ENCODE data around the gene SMG6. TPM values are rescaled to one million over a fixed set of nuclear protein-coding genes. Genes with fewer than 3 reads are reported as not detected.
A peak's percentile ranks its signal among the peaks of the same experiment; 100 is the strongest.

SMG6 gene
- total RNA-seq, 1 donor from 2014 or later, result 31.6 TPM

DNA sequence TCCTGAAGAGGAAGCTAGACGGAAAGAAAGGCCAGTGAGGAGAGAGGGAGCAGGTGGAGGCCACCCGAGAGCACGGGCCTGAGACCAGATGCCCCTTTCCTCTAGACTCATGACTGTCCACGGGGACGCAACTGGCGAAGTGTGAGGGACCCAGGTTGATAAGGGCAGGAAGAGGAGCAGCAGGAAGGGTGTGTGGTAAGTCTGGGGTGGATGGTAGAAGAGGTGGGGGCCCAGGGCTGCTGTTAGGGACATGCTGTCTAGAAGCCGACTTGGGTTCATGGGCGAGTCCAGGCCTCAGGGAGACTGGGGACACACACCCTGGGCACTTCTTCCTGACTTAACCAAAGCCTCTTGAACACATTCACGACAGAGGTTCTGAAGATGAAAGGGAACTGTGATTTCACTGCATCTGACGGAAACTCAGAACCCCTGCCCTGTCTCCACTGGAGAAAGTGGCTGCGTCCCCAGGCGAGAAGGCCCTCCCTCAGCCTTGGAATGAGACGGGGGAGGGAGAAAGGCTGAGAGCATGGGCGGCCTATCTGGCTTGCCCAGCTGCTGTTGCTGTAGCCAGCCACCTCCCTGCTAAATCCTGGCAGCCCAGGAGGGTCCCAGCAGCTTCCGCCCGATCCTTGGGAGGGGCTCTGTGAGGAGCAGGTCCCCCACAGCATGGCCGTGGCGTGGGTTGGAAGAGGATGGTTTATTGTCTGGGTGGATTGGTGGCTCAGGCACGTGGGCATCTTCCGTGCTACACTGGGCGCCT, 242.7 kb downstream of the SMG6 start:
- peaks cover 47% of the 10 kb centered on the region for H3K36me3 Mint-ChIP-seq (ENCODE audit: low read depth)
- H3K9me3 Mint-ChIP-seq, result no peaks in the 10 kb centered on the region
- peak overlapping the region; percentile 85 for H3K27ac Mint-ChIP-seq
- intact Hi-C loops (cut with micrococcal nuclease), result no loop called here
- no peaks in the 10 kb centered on the region for H3K27me3 Mint-ChIP-seq
- no peak for DNase-seq
- peak overlapping the region; percentile 85 for H3K4me3 Mint-ChIP-seq
- H3K4me1 Mint-ChIP-seq, result peaks cover 40% of the 10 kb centered on the region

DNA sequence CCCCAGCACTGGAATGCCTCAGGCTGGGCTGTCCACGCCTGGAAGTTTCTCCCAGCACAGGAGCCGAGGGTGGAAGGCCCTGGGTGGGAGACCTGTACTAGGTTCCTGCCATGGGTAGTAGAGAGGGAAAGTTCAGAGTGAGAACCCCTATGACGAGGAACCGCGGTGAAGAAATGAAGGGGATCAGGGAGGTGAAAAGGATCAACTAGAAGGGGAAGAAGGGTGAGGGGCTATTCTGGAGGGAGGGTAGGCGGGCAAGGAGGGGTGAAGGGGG, 243.3 kb downstream of the SMG6 start:
- intact Hi-C loops (cut with micrococcal nuclease), result no loop called here
- peak overlapping the region; percentile 85 for H3K4me3 Mint-ChIP-seq
- peaks cover 40% of the 10 kb centered on the region for H3K4me1 Mint-ChIP-seq
- DNase-seq, result no peak
- H3K27ac Mint-ChIP-seq, result peak overlapping the region; percentile 85
- H3K9me3 Mint-ChIP-seq, result no peaks in the 10 kb centered on the region
- no peaks in the 10 kb centered on the region for H3K27me3 Mint-ChIP-seq
- H3K36me3 Mint-ChIP-seq (ENCODE audit: low read depth), result peaks cover 43% of the 10 kb centered on the region

DNA sequence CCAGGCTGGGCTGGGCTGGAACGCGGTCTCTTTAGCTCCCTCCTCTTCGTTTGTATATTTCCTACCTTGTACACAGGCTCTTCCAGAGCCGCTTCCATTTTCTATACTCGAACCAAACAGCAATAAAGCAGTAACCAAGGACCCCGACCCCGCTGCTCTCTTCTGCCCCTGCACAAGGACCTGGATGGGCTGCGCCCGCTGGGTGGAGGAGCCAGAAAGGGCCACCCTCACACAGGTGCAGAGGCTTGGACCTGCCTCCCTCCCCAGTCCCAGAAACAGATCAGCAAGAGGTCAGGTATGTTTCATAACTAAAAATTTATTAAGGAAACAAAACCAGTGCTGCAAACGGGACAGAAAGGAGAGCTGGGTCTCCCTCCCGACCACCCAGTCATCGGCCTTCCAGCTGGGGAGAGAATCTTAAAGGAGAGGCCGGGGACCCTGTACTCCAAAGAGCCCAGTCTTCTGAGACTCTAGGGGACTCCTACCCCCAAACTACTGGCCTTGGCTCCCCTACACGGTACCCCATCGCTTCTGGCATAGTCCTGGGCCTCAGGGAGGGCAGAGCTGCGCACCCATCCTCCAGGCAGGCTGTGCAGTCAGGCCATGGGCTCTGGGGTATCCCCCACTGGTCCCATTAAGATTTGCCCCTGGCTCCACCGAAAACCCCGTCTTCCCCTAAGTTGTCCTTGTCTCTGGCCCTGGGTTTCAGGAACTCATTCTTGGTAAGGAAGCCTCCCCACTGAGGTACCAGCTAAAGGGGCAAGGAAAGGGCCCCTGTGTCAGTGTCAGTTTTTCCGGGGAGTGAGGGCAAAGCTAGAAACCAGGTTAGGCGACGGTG, 243.8 kb downstream of the SMG6 start:
- H3K27me3 Mint-ChIP-seq, result no peaks in the 10 kb centered on the region
- intact Hi-C loops (cut with micrococcal nuclease), result no loop called here
- DNase-seq, result no peak
- H3K36me3 Mint-ChIP-seq (ENCODE audit: low read depth), result peaks cover 41% of the 10 kb centered on the region
- H3K4me3 Mint-ChIP-seq, result peak overlapping the region; percentile 85
- H3K9me3 Mint-ChIP-seq, result no peaks in the 10 kb centered on the region
- peak overlapping the region; percentile 85 for H3K27ac Mint-ChIP-seq
- H3K4me1 Mint-ChIP-seq, result peaks cover 36% of the 10 kb centered on the region

DNA sequence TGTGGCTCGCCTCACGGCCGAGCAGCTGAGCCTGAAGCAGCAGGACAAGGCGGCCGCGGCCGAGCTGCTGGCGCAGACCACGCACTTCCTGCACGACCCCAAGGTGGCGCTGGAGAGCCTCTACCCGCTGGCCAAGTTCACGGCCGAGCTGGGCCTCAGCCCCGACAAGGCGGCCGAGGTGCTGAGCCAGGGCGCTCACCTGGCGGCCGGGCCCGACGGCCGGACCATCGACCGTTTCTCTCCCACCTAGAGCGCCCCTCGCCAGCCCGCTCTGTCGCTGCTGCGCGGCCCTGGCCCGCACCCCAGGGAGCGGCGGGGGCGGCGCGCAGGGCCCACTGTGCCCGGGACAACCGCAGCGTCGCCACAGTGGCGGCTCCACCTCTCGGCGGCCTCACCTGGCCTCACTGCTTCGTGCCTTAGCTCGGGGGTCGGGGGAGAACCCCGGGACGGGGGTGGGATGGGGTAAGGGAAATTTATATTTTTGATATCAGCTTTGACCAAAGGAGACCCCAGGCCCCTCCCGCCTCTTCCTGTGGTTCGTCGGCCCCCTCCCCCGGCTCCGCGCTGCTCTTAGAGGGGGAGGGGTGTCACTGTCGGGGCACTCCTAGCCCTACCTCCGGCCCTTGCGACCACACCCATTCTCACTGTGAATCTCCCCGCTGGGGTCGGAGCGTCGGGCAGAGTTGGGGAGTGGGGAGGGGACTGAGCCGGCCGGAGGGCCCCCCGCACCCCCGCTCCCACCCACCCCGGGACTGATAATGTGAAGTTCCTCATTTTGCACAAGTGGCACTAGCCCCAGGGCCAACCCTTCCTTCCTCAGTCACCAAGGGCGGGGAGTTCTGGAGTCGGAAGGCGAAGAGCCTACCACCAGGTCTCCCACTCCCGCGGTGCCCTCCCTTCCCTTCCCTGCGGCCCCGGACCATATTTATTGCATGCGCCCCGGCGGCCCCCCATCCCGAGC, 244.7 kb downstream of the SMG6 start:
- intact Hi-C loops (cut with micrococcal nuclease), result no loop called here
- peak; percentile 93 for DNase-seq
- H3K36me3 Mint-ChIP-seq (ENCODE audit: low read depth), result peaks cover 38% of the 10 kb centered on the region
- peaks cover 38% of the 10 kb centered on the region for H3K4me1 Mint-ChIP-seq
- H3K9me3 Mint-ChIP-seq, result no peaks in the 10 kb centered on the region
- H3K4me3 Mint-ChIP-seq, result peak overlapping the region; percentile 85
- peak overlapping the region; percentile 85 for H3K27ac Mint-ChIP-seq
- H3K27me3 Mint-ChIP-seq, result no peaks in the 10 kb centered on the region

DNA sequence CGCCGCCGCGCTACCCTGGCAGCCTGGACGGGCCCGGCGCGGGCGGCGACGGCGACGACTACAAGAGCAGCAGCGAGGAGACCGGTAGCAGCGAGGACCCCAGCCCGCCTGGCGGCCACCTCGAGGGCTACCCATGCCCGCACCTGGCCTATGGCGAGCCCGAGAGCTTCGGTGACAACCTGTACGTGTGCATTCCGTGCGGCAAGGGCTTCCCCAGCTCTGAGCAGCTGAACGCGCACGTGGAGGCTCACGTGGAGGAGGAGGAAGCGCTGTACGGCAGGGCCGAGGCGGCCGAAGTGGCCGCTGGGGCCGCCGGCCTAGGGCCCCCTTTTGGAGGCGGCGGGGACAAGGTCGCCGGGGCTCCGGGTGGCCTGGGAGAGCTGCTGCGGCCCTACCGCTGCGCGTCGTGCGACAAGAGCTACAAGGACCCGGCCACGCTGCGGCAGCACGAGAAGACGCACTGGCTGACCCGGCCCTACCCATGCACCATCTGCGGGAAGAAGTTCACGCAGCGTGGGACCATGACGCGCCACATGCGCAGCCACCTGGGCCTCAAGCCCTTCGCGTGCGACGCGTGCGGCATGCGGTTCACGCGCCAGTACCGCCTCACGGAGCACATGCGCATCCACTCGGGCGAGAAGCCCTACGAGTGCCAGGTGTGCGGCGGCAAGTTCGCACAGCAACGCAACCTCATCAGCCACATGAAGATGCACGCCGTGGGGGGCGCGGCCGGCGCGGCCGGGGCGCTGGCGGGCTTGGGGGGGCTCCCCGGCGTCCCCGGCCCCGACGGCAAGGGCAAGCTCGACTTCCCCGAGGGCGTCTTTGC, 245.6 kb downstream of the SMG6 start:
- H3K9me3 Mint-ChIP-seq, result no peaks in the 10 kb centered on the region
- DNase-seq, result peak; percentile 77
- H3K27ac Mint-ChIP-seq, result peak overlapping the region; percentile 85
- peaks cover 36% of the 10 kb centered on the region for H3K4me1 Mint-ChIP-seq
- peak overlapping the region; percentile 67 for H3K4me3 Mint-ChIP-seq
- peaks cover 2% of the 10 kb centered on the region for H3K27me3 Mint-ChIP-seq
- peaks cover 34% of the 10 kb centered on the region for H3K36me3 Mint-ChIP-seq (ENCODE audit: low read depth)
- intact Hi-C loops (cut with micrococcal nuclease), result no loop called here

DNA sequence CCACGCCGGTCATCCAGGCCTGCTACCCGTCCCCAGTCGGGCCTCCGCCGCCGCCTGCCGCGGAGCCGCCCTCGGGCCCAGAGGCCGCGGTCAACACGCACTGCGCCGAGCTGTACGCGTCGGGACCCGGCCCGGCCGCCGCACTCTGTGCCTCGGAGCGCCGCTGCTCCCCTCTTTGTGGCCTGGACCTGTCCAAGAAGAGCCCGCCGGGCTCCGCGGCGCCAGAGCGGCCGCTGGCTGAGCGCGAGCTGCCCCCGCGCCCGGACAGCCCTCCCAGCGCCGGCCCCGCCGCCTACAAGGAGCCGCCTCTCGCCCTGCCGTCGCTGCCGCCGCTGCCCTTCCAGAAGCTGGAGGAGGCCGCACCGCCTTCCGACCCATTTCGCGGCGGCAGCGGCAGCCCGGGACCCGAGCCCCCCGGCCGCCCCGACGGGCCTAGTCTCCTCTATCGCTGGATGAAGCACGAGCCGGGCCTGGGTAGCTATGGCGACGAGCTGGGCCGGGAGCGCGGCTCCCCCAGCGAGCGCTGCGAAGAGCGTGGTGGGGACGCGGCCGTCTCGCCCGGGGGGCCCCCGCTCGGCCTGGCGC, 246.3 kb downstream of the SMG6 start:
- Mint-ChIP-seq H3K27ac (no peak overlapping the region), H3K4me3 (peak overlapping the region; percentile 32), H3K9me3 (no peaks in the 10 kb centered on the region), H3K36me3 (ENCODE audit: low read depth) (peaks cover 28% of the 10 kb centered on the region), H3K27me3 (peaks cover 2% of the 10 kb centered on the region), H3K4me1 (peaks cover 32% of the 10 kb centered on the region)
- intact Hi-C loops (cut with micrococcal nuclease), result no loop called here
- peak; percentile 76 for DNase-seq

DNA sequence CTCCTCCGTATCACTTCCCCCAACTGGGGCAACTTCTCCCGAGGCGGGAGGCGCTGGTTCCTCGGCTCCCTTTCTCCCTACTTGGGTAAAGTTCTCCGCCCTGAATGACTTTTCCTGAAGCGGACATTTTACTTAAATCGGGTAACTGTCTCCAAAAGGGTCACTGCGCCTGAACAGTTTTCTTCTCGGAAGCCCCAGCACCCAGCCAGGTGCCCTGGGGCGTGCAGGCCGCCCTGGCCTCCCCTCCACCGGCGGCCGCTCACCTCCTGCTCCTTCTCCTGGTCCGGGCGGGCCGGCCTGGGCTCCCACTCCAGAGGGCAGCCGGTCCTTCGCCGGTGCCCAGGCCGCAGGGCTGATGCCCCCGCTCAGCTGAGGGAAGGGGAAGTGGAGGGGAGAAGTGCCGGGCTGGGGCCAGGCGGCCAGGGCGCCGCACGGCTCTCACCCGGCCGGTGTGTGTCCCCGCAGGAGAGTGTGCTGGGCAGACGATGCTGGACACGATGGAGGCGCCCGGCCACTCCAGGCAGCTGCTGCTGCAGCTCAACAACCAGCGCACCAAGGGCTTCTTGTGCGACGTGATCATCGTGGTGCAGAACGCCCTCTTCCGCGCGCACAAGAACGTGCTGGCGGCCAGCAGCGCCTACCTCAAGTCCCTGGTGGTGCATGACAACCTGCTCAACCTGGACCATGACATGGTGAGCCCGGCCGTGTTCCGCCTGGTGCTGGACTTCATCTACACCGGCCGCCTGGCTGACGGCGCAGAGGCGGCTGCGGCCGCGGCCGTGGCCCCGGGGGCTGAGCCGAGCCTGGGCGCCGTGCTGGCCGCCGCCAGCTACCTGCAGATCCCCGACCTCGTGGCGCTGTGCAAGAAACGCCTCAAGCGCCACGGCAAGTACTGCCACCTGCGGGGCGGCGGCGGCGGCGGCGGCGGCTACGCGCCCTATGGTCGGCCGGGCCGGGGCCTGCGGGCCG, 247.1 kb downstream of the SMG6 start:
- H3K27me3 Mint-ChIP-seq, result peaks cover 9% of the 10 kb centered on the region
- intact Hi-C loops (cut with micrococcal nuclease), result no loop called here
- H3K36me3 Mint-ChIP-seq (ENCODE audit: low read depth), result peaks cover 22% of the 10 kb centered on the region
- H3K4me1 Mint-ChIP-seq, result peaks cover 34% of the 10 kb centered on the region
- H3K9me3 Mint-ChIP-seq, result no peaks in the 10 kb centered on the region
- peak; percentile 87 for DNase-seq
- H3K27ac Mint-ChIP-seq, result peak overlapping the region; percentile 86
- peak overlapping the region; percentile 83 for H3K4me3 Mint-ChIP-seq

DNA sequence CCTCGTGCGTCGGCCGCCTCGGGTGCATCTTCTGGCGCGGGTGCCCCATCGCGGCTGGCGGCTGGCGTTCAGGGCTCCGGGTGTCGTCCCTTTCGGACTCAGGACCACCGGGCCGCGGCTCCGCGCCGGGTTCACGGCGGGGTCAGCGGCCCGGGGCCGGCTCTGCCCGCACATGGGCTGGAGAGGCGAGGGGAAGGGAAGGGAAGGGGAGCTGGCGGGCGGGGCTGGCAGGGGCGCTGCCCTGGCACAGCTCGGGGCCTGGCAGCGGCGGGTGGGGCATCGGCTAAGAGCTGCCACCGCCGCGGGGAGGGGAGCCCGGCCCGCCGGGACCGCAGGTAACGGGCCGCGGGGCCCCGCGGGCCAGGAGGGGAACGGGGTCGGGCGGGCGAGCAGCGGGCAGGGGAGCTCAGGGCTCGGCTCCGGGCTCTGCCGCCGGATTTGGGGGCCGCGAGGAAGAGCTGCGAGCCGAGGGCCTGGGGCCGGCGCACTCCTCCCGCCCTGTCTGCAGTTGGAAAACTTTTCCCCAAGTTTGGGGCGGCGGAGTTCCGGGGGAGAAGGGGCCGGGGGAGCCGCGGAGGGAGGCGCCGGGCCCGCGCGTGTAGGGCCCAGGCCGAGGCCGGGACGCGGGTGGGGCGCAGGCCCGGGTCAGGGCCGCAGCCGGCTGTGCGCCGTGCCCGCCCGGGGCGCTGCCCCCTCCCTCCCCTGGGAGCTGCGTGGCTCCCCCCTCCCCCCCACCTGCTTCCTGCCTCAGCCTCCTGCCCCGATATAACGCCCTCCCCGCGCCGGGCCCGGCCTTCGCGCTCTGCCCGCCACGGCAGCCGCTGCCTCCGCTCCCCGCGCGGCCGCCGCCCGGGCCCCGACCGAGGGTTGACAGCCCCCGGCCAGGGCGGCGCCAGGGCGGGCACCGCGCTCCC, 248.0 kb downstream of the SMG6 start:
- no peaks in the 10 kb centered on the region for H3K9me3 Mint-ChIP-seq
- peak; percentile 89 for DNase-seq
- peaks cover 30% of the 10 kb centered on the region for H3K4me1 Mint-ChIP-seq
- peaks cover 9% of the 10 kb centered on the region for H3K27me3 Mint-ChIP-seq
- H3K36me3 Mint-ChIP-seq (ENCODE audit: low read depth), result peaks cover 19% of the 10 kb centered on the region
- intact Hi-C loops (cut with micrococcal nuclease), result loop anchor here (1.0 to 2.0 kb wide), 5 partner anchors 15 to 345 kb away; partner anchors contain the start of genes MNT, SGSM2, SMG6 and SRR
- peak overlapping the region; percentile 60 for H3K27ac Mint-ChIP-seq
- H3K4me3 Mint-ChIP-seq, result peak overlapping the region; percentile 83

DNA sequence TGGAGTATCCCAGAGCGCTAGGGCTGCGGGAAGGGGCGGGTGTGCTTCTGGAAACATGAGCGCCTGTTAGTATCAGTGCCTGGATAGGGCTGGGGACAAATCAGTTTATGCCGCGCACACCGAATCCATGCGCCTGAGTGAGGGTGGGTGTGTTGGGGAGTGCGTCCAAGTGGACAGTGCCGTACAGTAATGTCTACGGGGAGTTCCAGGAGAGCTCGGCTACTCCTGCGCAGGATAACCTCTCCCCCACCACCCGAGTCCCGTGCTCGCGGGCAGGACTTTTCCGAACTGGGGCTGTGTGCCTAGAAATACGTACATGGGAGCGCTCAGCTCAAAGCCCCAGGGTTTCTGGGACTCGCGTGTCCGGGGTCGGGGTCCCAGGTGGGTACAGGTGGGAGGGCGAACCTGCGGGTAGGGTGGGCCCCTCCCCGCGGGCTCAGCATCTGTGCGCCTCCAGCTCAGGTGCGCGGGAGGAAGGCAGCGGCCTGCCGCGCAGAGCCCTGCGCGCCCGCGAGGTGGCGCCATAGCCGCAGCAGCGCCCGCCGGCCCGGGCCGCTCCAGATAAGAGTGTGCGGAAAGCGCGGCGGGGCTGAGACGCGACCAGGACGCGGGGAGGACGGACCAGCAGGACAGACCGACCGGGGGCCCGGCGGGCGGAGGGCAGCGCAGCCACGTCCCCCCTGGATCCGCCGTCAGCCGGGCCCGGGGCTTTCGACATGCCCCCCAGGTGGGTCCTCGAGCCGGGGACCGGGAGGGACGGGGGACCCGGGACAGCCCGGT, 248.9 kb downstream of the SMG6 start, which contains the start of gene HIC1:
Gene HIC1, plus strand, starts transcription at position 592 of the 780 bp plus-strand sequence. CDS start 1,588 bp downstream, outside the sequence.
- intact Hi-C loops (cut with micrococcal nuclease), result loop anchor here (1.0 to 2.0 kb wide), 8 partner anchors 16 to 346 kb away; partner anchors contain the start of genes MNT, SGSM2, SMG6 and SRR
- peak; percentile 96 for DNase-seq
- Mint-ChIP-seq H3K27me3 (peaks cover 9% of the 10 kb centered on the region), H3K9me3 (no peaks in the 10 kb centered on the region), H3K4me3 (peak within 1 kb of the TSS; percentile 86), H3K4me1 (peaks cover 22% of the 10 kb centered on the region), H3K36me3 (ENCODE audit: low read depth) (peaks cover 10% of the 10 kb centered on the region), H3K27ac (peak within 1 kb of the TSS; percentile 88)

DNA sequence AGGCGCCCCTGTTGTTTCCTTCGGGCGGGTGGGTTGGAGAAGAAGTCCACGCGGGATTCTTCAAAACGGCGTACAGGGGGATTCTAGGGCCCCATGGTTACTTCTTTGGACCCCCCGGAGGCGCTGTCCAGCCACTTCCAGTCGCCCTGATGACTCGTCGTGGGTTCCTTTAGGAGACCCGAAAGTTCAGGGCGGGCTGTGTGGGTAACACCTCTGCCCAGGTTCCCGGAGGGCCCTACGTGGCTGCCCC, 249.4 kb downstream of the SMG6 start:
- Mint-ChIP-seq H3K4me3 (peak overlapping the region; percentile 86), H3K27ac (peak overlapping the region; percentile 88), H3K36me3 (ENCODE audit: low read depth) (peaks cover 5% of the 10 kb centered on the region), H3K4me1 (peaks cover 21% of the 10 kb centered on the region), H3K9me3 (no peaks in the 10 kb centered on the region), H3K27me3 (peaks cover 9% of the 10 kb centered on the region)
- peak; percentile 87 for DNase-seq
- intact Hi-C loops (cut with micrococcal nuclease), result loop anchor here (1.0 to 2.0 kb wide), 7 partner anchors 17 to 347 kb away; partner anchors contain the start of genes MNT, SGSM2 and TSR1

All from activated CD4-positive, alpha-beta T cell treated with anti-CD3 and anti-CD28 coated beads, Interleukin-2, amount 10 ng/mL, durations not matched to agents 24 days and 14 days (primary cell).